Muscle layer of colon (tissue), 2 donors: ENCODE results near the gene MRPL49.
A peak's percentile ranks its signal among the peaks of the same experiment; 100 is the strongest.

Source experiments
- H3K27ac ChIP-seq: one replicate; pipeline ENCODE4 v1.7.0; 2013; ENCODE audit warnings: low read depth, mild to moderate bottlenecking, low read length, moderate library complexity
- H3K27me3 ChIP-seq, 2 donors: one replicate each; pipeline ENCODE4 v1.7.0; 2013; ENCODE audit warnings: low read length in 2 of 2, mild to moderate bottlenecking in 2 of 2; ENCODE audit not compliant: insufficient read depth in 2 of 2, control insufficient read depth in 1 of 2
- H3K36me3 ChIP-seq: one replicate; pipeline ENCODE4 v1.7.0; 2013; ENCODE audit warnings: mild to moderate bottlenecking, low read length; ENCODE audit not compliant: insufficient read depth
- H3K4me1 ChIP-seq: one replicate; pipeline ENCODE4 v1.7.0; 2013; ENCODE audit warnings: mild to moderate bottlenecking, low read length; ENCODE audit not compliant: insufficient read depth
- H3K4me3 ChIP-seq, 2 donors: one replicate each; pipeline ENCODE4 v1.7.0; 2013; ENCODE audit warnings: low read length in 2 of 2, low read depth in 1 of 2, mild to moderate bottlenecking in 1 of 2, moderate library complexity in 1 of 2
- H3K9ac ChIP-seq: one replicate; pipeline ENCODE4 v1.7.0; 2013; ENCODE audit warnings: low read length
- H3K9me3 ChIP-seq: one replicate; pipeline ENCODE4 v1.7.0; 2013; ENCODE audit warnings: mild to moderate bottlenecking, low read length
- donor health status: abdominal sarcoma.
- donor health status: Adenocarcinoma of cecum.

The MRPL49 gene

DNA sequence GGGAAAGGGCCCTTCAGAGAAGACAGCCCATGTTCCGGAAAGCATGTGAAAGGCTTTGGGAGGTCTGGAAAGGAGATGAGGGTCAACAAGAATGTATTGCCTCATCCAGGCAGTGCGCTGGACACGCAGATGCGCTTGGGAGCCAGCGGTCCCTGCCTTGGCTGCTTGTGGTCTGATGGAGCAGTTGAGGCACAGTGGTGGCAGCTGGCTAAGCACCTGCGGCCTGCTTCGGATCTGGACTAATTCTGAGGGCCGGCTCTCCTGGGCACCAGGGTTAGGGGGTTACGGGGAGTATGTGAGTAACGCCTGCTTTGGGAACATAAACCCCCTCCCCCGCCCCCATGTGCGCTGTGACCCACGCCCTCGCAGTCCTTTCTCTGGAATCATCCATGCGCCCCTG, 15.0 kb upstream of the MRPL49 start:
- Histone ChIP-seq H3K4me3 (no peak overlapping the region), H3K9me3 (no peaks in the 10 kb centered on the region), H3K27ac (no peak overlapping the region), H3K36me3 (peaks cover 24% of the 10 kb centered on the region), H3K27me3 (no peaks in the 10 kb centered on the region), H3K9ac (no peak overlapping the region), H3K4me1 (peaks cover 19% of the 10 kb centered on the region)

DNA sequence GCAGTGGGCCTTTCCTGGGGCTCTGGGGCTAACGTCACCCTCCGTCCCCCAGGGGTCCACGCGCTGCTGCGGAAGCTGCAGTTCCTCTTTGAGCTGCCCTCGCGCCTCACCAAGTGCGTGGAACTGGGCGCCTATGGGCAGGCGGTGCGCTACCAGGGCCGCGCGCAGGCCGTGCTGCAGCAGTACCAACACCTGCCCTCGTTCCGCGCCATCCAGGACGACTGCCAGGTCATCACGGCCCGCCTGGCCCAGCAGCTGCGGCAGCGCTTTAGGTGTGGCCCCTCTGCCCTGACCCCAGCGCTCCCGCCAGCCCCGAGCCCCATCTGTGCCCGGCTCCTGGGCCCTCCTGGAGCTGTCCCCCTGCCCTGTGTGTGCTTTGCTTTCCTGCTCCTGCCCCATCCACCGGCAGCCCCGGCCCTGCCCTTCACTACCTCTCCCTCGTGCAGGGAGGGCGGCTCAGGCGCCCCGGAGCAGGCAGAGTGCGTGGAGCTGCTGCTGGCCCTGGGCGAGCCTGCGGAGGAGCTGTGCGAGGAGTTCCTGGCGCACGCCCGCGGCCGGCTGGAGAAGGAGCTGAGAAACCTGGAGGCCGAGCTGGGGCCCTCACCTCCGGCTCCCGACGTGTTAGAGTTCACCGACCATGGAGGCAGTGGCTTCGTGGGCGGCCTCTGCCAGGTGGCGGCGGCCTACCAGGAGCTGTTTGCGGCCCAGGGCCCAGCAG, 14.2 kb upstream of the MRPL49 start:
- no peak overlapping the region for H3K9ac ChIP-seq
- H3K4me1 ChIP-seq, result peaks cover 22% of the 10 kb centered on the region
- no peak overlapping the region for H3K27ac ChIP-seq
- peaks cover 0 to under 1% of the 10 kb centered on the region in 2 donors for H3K27me3 ChIP-seq
- H3K4me3 ChIP-seq, result no peak overlapping the region
- H3K9me3 ChIP-seq, result no peaks in the 10 kb centered on the region
- peaks cover 24% of the 10 kb centered on the region for H3K36me3 ChIP-seq

DNA sequence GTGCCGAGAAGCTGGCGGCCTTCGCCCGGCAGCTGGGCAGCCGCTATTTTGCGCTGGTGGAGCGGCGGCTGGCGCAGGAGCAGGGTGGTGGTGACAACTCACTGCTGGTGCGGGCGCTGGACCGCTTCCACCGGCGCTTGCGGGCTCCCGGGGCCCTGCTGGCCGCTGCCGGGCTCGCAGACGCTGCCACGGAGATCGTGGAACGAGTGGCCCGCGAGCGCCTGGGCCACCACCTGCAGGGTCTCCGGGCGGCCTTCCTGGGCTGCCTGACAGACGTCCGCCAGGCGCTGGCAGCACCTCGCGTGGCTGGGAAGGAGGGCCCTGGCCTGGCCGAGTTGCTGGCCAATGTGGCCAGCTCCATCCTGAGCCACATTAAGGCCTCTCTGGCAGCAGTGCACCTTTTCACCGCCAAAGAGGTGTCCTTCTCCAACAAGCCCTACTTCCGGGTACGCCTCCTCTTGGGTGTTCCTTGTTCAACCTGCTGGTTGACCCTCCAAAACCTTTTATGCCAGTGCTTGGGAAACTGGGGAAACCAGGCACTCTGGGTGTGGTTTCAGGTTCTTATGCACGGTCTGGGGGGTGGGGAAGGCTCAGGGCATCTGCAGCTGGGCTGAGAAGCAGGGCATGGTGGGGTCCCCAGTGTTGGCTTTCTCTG, 13.5 kb upstream of the MRPL49 start:
- Histone ChIP-seq H3K27me3 (peaks cover 0 to 6% of the 10 kb centered on the region in 2 donors), H3K4me3 (no peak overlapping the region), H3K9ac (no peak overlapping the region), H3K36me3 (peaks cover 24% of the 10 kb centered on the region), H3K4me1 (peaks cover 29% of the 10 kb centered on the region), H3K27ac (no peak overlapping the region), H3K9me3 (no peaks in the 10 kb centered on the region)

DNA sequence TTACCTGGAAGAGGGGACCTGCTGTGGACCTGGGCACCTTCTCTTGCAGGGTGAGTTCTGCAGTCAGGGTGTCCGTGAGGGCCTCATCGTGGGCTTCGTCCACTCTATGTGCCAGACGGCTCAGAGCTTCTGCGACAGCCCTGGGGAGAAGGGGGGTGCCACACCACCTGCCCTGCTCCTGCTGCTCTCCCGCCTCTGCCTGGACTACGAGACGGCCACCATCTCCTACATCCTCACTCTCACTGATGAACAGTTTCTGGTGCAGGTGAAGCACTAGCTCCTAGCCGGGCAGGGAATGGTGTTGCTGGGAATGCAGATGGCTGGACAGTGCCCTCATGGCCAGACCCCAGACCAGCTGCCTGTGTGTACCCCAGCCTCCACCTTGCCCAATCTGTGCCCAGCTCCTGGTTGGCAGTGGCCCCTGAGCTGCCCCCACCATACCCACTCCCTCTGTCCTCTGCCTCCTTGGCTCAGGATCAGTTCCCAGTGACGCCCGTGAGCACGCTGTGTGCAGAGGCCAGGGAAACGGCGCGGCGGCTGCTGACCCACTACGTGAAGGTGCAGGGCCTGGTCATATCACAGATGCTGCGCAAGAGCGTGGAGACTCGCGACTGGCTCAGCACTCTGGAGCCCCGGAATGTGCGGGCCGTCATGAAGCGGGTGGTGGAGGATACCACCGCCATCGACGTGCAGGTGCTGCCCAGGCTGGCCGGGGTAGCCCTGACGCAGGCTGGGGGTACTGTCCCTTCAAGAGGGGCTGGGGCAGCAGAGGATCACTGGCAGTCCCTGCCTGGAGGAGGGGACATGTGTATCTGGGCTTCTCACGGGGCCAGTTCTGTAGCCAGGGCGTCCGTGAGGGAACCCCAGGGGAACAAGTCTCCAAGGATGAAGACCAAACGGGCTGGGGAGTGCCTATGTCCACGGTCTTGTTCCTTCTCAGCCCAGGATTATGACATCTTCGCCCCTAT, 12.6 kb upstream of the MRPL49 start:
- H3K4me3 ChIP-seq, result no peak overlapping the region
- H3K4me1 ChIP-seq, result peaks cover 31% of the 10 kb centered on the region
- no peak overlapping the region for H3K27ac ChIP-seq
- H3K9me3 ChIP-seq, result no peaks in the 10 kb centered on the region
- no peak overlapping the region for H3K9ac ChIP-seq
- H3K27me3 ChIP-seq, result peaks cover 0 to 6% of the 10 kb centered on the region in 2 donors
- H3K36me3 ChIP-seq, result peaks cover 23% of the 10 kb centered on the region

DNA sequence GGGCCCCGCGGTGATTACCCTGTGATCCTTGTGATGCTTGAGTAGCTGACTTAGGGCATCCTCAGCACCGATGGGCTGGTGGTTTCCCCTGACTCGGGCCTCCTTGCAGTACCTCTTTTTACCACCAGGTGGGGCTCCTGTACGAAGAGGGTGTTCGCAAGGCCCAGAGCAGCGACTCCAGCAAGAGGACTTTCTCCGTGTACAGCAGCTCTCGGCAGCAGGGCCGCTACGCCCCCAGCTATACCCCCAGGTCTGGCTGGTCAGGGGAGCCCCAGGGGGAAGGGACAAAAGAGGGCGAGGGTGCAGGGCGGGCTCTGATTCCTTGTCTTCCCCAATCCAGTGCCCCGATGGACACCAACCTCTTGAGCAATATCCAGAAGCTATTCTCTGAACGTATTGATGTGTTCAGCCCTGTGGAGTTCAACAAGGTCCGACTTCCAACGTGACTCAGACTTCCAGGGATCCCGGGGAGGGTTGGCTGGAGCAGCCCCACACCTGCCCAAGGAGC, 11.7 kb upstream of the MRPL49 start:
- Histone ChIP-seq H3K27me3 (peaks cover 0 to 6% of the 10 kb centered on the region in 2 donors), H3K9me3 (no peaks in the 10 kb centered on the region), H3K27ac (peak overlapping the region; percentile 58), H3K36me3 (peaks cover 16% of the 10 kb centered on the region), H3K9ac (no peak overlapping the region), H3K4me3 (no peak overlapping the region), H3K4me1 (peaks cover 31% of the 10 kb centered on the region)

GRCh38 chr11:65111159-65111743, 10.9 kb upstream of the MRPL49 start:
- Histone ChIP-seq H3K36me3 (peaks cover 10% of the 10 kb centered on the region), H3K27ac (peak overlapping the region; percentile 35), H3K4me1 (peaks cover 35% of the 10 kb centered on the region), H3K27me3 (peaks cover 0 to 6% of the 10 kb centered on the region in 2 donors), H3K4me3 (no peak overlapping the region), H3K9me3 (no peaks in the 10 kb centered on the region), H3K9ac (no peak overlapping the region)

DNA sequence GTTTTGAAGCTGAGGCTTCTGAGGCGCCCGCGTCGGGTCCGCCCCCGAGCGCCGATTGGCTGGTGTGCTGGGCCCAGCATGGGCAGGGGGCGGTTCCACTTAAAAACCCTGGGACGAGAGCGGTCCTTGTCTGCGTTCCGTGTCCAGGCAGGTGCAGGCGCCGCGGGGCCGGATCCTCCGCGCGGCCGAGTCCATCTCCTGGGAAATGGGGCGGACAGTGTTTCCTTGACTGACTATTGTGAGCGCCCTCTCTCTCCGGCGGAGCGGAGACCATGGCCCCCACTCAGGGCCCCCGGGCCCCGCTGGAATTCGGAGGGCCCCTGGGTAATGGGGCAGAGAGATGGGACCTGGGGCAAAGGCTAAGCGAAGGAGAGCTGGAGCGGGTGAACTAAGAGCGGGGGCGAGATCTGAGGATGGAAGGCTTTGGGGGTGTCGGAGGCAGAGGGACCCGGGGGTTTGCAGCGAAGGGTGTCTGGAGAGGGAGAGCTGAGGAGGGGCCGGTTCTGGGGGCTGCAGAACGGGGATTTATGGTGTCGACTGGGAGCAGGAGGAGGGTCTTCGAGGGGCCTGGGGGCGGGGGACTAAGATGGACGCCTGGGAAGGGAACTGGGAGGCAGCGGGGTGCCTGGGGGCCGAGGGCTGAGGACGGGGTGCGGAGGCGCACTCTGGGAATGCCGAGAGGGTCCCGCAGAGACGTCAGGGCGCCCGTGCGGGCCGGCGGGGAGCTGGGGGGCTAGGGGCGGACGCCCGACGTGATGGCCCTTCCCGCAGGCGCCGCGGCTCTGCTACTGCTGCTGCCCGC, 10.2 kb upstream of the MRPL49 start, which contains the start of gene TM7SF2:
TSS of gene TM7SF2 (plus strand) at position 129 of the 802 bp plus-strand sequence. CDS start at position 273, 144 bp downstream.
- Histone ChIP-seq H3K9ac (peak within 1 kb of the TSS; percentile 44), H3K27me3 (peaks cover 0 to 6% of the 10 kb centered on the region in 2 donors), H3K36me3 (peaks cover 10% of the 10 kb centered on the region), H3K4me1 (peaks cover 42% of the 10 kb centered on the region), H3K4me3 (peak within 1 kb of the TSS; percentile 63 to 66), H3K27ac (peak within 1 kb of the TSS; percentile 59), H3K9me3 (no peaks in the 10 kb centered on the region)

DNA sequence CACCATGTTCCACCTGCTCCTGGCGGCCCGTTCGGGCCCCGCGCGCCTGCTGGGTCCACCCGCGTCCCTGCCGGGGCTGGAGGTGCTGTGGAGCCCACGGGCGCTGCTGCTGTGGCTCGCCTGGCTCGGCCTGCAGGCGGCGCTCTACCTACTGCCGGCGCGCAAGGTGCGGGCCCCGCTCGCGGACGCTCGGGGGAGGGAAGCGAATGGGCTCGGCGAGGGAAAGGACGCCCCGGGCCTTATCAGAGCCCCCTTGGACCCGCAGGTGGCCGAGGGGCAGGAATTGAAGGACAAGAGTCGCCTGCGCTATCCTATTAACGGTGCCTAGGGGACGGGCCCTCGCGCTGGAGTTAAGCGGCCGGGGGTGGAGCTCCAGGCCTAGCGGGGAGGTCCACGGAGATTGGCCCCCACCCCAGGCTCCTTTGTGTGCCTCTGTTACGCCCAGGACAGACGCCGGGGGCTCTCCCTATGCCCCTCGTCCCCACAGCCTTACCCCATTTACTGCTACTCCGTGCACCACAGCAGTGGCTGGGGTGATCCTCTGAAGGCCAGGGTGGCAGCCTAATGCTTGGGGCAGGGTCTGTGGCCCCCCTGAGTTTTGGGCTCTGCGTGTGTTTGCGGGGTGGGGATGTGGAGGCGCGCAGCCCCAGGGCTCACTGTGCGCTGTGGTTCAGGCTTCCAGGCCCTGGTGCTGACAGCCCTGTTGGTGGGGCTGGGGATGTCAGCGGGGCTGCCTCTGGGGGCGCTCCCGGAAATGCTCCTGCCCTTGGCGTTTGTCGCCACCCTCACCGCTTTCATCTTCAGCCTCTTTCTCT, 9.4 kb upstream of the MRPL49 start:
- H3K9ac ChIP-seq, result peak overlapping the region; percentile 44
- peaks cover 43% of the 10 kb centered on the region for H3K4me1 ChIP-seq
- peaks cover 10% of the 10 kb centered on the region for H3K36me3 ChIP-seq
- no peaks in the 10 kb centered on the region for H3K9me3 ChIP-seq
- peaks cover 0 to 6% of the 10 kb centered on the region in 2 donors for H3K27me3 ChIP-seq
- H3K27ac ChIP-seq, result peak overlapping the region; percentile 59
- H3K4me3 ChIP-seq, result peak overlapping the region; percentile 63 to 66

DNA sequence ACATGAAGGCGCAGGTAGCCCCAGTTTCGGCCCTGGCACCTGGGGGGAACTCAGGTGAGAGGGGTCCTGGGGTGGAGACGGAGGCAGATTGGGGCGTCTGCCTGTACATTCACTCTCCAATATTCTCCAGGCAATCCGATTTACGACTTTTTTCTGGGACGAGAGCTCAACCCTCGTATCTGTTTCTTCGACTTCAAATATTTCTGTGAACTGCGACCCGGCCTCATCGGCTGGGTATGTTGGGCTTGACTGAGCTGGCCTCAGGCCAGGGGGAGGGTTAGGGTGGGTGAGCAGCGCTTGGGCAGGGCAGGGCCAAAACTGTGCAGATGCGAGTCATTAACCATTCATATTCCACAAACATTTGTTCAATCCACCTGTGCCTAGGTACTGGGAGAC, 8.8 kb upstream of the MRPL49 start:
- Histone ChIP-seq H3K9ac (no peak overlapping the region), H3K36me3 (peaks cover 11% of the 10 kb centered on the region), H3K4me1 (peaks cover 43% of the 10 kb centered on the region), H3K4me3 (peak overlapping the region in 1 of 2 donors; percentile 63), H3K27me3 (peaks cover 0 to 6% of the 10 kb centered on the region in 2 donors), H3K9me3 (no peaks in the 10 kb centered on the region), H3K27ac (no peak overlapping the region)
